ENCODE results near the gene MGAT3. TPM values are rescaled to one million over a fixed set of nuclear protein-coding genes. Genes with fewer than 3 reads are reported as not detected.
A peak's percentile ranks its signal among the peaks of the same experiment; 100 is the strongest.

The MGAT3 gene
- total and polyA plus RNA-seq, 2 donors from 2014 or later, result 2.7 to 5.4 TPM

DNA sequence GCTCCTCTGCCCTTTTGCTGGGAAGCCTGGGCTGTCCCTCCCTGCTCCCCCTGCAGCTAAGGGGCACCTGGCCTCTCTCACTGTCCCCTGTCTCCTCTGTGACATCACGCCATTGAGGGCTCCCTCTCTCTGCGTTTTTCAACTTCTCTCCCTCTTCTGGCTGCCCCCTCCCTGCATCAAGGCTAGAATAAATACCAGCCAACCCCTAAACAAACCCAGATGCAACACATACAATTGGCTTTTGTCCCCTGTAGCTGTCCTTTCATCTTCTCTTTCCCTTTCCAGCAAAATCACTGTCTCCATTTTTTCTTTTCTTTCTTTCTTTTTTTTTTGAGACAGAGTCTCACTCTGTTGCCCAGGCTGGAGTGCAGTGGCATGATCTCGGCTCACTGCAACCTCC is 42.0 kb downstream of the MGAT3 start:
- H3K4me1 ChIP-seq (ENCODE audit: control insufficient read depth in 2 of 3, insufficient read depth in 2 of 3, low read depth in 1 of 3, low read length in 3 of 3), result peaks cover 0 to 23% (median 20%) of the 10 kb centered on the region in 3 donors
- no peaks in the 10 kb centered on the region for H3K9me3 ChIP-seq (ENCODE audit: control insufficient read depth in 2 of 3, insufficient read depth in 1 of 3, low read length in 3 of 3)
- FAIRE-seq, result no peak
- DNase-seq, result no peak
- no peak overlapping the region for H3K27ac ChIP-seq (ENCODE audit: low read depth in 2 of 2, low read length in 2 of 2)
- intact Hi-C loops (cut with DNase I), result no loop called here
- H3K27me3 ChIP-seq (ENCODE audit: control insufficient read depth, insufficient read depth, low read length), result no peaks in the 10 kb centered on the region
- no peak overlapping the region for H3K4me3 ChIP-seq (ENCODE audit: low read length in 3 of 3)
- no peak overlapping the region for H3K9ac ChIP-seq (ENCODE audit: low read length in 3 of 3)
- TF ChIP-seq, protein P1, sequence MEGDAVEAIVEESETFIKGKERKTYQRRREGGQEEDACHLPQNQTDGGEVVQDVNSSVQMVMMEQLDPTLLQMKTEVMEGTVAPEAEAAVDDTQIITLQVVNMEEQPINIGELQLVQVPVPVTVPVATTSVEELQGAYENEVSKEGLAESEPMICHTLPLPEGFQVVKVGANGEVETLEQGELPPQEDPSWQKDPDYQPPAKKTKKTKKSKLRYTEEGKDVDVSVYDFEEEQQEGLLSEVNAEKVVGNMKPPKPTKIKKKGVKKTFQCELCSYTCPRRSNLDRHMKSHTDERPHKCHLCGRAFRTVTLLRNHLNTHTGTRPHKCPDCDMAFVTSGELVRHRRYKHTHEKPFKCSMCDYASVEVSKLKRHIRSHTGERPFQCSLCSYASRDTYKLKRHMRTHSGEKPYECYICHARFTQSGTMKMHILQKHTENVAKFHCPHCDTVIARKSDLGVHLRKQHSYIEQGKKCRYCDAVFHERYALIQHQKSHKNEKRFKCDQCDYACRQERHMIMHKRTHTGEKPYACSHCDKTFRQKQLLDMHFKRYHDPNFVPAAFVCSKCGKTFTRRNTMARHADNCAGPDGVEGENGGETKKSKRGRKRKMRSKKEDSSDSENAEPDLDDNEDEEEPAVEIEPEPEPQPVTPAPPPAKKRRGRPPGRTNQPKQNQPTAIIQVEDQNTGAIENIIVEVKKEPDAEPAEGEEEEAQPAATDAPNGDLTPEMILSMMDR (IDR thresholded peaks at IDR 0.05; ENCODE audit: borderline replicate concordance, extremely low read depth, insufficient read depth), result no peak
- peaks cover 0 to 2% (median 0%) of the 10 kb centered on the region in 3 donors for H3K36me3 ChIP-seq (ENCODE audit: control insufficient read depth in 2 of 3, insufficient read depth in 3 of 3, low read length in 3 of 3)

DNA sequence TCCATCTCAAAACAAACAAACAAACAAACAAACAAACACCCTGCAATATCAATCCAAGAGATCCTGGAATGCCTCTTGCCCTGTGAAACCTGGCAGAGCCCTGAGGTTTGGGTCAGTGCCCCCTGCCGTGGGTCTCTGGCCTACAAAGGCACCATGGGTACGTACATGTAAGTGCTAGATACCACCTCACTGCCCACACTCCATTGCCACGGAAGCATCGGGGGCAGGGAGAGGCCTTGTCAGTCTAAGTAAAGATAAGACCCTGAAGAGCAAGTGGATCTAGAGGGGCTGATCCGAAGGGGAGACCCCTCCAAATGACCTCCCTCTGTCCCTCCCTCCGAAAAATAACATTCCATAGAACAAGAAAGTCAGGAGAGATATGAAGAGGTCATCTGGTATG is 43.3 kb downstream of the MGAT3 start:
- H3K36me3 ChIP-seq (ENCODE audit: control insufficient read depth in 2 of 3, insufficient read depth in 3 of 3, low read length in 3 of 3), result peaks cover 4 to 5% (median 5%) of the 10 kb centered on the region in 3 donors
- H3K4me3 ChIP-seq (ENCODE audit: low read length in 3 of 3), result no peak overlapping the region
- H3K9ac ChIP-seq (ENCODE audit: low read length in 3 of 3), result no peak overlapping the region
- H3K9me3 ChIP-seq (ENCODE audit: control insufficient read depth in 2 of 3, insufficient read depth in 1 of 3, low read length in 3 of 3), result no peaks in the 10 kb centered on the region
- peak in 1 of 5 donors; percentile 63 for DNase-seq
- FAIRE-seq, result no peak
- peaks cover 0 to 23% (median 20%) of the 10 kb centered on the region in 3 donors for H3K4me1 ChIP-seq (ENCODE audit: control insufficient read depth in 2 of 3, insufficient read depth in 2 of 3, low read depth in 1 of 3, low read length in 3 of 3)
- peak overlapping the region; percentile 87 to 92 for H3K27ac ChIP-seq (ENCODE audit: low read depth in 2 of 2, low read length in 2 of 2)
- TF ChIP-seq, protein P1 (IDR thresholded peaks at IDR 0.05; ENCODE audit: borderline replicate concordance, extremely low read depth, insufficient read depth), result no peak
- intact Hi-C loops (cut with DNase I), result no loop called here
- no peaks in the 10 kb centered on the region for H3K27me3 ChIP-seq (ENCODE audit: control insufficient read depth, insufficient read depth, low read length)

DNA sequence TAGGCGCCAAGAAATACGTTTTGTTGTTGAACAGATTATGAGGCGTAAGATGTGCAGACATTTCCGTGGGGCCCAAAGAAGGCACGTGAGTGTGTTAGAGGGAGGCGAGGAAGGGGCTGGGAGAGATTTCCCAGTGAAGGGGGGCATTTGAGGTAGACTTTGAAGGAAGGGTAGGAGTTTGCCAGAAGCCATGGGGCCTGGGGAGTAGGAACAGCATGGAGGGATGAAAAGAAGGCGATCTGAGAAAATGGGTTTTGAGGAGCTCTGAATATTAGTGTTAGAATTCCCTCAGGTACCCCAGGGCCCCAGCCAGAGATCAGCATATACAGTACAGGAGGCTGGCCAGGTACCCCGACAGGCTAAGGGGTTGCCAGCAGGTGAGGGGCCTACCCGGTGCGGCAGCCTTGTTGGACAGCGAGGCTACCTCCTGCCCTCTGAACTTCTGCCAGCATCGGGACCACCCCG is 44.9 kb downstream of the MGAT3 start:
- no peak for DNase-seq
- peak overlapping the region; percentile 87 to 92 for H3K27ac ChIP-seq (ENCODE audit: low read depth in 2 of 2, low read length in 2 of 2)
- TF ChIP-seq, protein P1 (IDR thresholded peaks at IDR 0.05; ENCODE audit: borderline replicate concordance, extremely low read depth, insufficient read depth), result no peak
- H3K9ac ChIP-seq (ENCODE audit: low read length in 3 of 3), result peak overlapping the region; percentile 14 to 89 (median 33)
- FAIRE-seq, result no peak
- H3K36me3 ChIP-seq (ENCODE audit: control insufficient read depth in 2 of 3, insufficient read depth in 3 of 3, low read length in 3 of 3), result peaks cover 8 to 21% (median 19%) of the 10 kb centered on the region in 3 donors
- H3K4me1 ChIP-seq (ENCODE audit: control insufficient read depth in 2 of 3, insufficient read depth in 2 of 3, low read depth in 1 of 3, low read length in 3 of 3), result peaks cover 0 to 23% (median 20%) of the 10 kb centered on the region in 3 donors
- H3K9me3 ChIP-seq (ENCODE audit: control insufficient read depth in 2 of 3, insufficient read depth in 1 of 3, low read length in 3 of 3), result no peaks in the 10 kb centered on the region
- H3K27me3 ChIP-seq (ENCODE audit: control insufficient read depth, insufficient read depth, low read length), result no peaks in the 10 kb centered on the region
- H3K4me3 ChIP-seq (ENCODE audit: low read length in 3 of 3), result peak overlapping the region; percentile 33 to 77 (median 46)
- intact Hi-C loops (cut with DNase I), result no loop called here

Measured in kidney (tissue), 14 donors.